ENCODE results near the gene KIF18B.

GRCh38 chr17:44995436-44996001 lies 47.9 kb upstream of the KIF18B start:
- TF ChIP-seq CTCF (conservative IDR thresholded peaks at IDR 0.05) (no peak), EZH2 (IDR thresholded peaks at IDR 0.05; ENCODE audit: low read depth) (no peak)
